ENCODE measurements around the gene CD177. TPM values are rescaled to one million over a fixed set of nuclear protein-coding genes. Genes with fewer than 3 reads are reported as not detected.
"Not testable (repeated sequence)": the region's sequence is repeated elsewhere in the genome, so short reads cannot be mapped to it uniquely, and the experiment has no call there.

Gene CD177
- total RNA-seq, 1 donor from 2014 or later: 0.52 TPM

DNA sequence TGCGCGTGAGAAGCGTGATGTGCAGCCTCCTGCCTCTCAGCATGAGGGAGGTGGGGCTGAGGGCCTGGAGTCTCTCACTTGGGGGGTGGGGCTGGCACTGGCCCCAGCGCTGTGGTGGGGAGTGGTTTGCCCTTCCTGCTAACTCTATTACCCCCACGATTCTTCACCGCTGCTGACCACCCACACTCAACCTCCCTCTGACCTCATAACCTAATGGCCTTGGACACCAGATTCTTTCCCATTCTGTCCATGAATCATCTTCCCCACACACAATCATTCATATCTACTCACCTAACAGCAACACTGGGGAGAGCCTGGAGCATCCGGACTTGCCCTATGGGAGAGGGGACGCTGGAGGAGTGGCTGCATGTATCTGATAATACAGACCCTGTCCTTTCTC, 8.7 kb downstream of the CD177 start:
- TF ChIP-seq, protein P1, sequence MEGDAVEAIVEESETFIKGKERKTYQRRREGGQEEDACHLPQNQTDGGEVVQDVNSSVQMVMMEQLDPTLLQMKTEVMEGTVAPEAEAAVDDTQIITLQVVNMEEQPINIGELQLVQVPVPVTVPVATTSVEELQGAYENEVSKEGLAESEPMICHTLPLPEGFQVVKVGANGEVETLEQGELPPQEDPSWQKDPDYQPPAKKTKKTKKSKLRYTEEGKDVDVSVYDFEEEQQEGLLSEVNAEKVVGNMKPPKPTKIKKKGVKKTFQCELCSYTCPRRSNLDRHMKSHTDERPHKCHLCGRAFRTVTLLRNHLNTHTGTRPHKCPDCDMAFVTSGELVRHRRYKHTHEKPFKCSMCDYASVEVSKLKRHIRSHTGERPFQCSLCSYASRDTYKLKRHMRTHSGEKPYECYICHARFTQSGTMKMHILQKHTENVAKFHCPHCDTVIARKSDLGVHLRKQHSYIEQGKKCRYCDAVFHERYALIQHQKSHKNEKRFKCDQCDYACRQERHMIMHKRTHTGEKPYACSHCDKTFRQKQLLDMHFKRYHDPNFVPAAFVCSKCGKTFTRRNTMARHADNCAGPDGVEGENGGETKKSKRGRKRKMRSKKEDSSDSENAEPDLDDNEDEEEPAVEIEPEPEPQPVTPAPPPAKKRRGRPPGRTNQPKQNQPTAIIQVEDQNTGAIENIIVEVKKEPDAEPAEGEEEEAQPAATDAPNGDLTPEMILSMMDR (conservative IDR thresholded peaks at IDR 0.05; ENCODE audit: low read depth, low read length): no peak
- no peak overlapping the region for H3K4me3 ChIP-seq (ENCODE audit: low read depth, low read length)
- DNase-seq (ENCODE audit: low read depth): no peak

DNA sequence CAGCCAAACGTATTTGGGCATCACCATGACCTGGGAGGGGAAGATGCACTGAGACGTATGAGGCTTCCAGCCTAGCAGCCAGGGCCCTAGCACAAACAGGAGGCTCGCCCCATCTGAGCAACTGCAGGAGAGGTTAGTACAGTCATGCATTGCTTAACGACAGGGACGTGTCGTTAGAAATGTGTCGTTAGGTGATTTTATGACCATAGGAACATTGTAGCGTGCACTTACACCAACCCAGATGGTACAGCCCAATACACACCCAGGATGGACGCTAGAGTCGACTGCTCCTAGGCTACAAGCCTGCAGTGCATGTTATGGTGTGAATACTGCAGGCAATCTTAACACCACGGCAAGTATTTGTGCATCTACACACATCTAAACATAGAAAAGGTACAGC, 9.3 kb downstream of the CD177 start:
- no peak for DNase-seq (ENCODE audit: low read depth)
- TF ChIP-seq, protein P1 (conservative IDR thresholded peaks at IDR 0.05; ENCODE audit: low read depth, low read length): no peak
- H3K4me3 ChIP-seq (ENCODE audit: low read depth, low read length): no peak overlapping the region

DNA sequence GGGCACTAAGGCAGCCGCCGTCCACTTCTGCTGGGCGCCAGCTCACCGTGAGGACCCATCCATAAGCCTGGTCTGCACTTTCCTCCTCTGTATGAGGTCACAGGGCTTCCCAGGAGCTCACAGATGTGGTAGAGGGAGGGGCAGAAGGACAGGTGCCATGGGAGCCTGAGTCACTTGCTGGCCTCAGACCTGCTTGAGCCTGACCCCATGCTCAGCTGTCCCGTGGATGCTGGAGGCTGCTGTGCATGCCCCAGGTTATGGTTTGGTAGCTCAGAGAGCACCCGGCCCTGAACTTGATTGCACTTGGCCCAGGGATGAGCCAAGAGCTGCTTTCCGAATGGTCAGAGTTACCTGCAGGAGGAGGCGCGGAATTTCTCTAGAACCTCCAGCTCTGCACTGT, 12.2 kb downstream of the CD177 start:
- not testable (repeated sequence) for DNase-seq (ENCODE audit: low read depth); H3K4me3 ChIP-seq (ENCODE audit: low read depth, low read length)

DNA sequence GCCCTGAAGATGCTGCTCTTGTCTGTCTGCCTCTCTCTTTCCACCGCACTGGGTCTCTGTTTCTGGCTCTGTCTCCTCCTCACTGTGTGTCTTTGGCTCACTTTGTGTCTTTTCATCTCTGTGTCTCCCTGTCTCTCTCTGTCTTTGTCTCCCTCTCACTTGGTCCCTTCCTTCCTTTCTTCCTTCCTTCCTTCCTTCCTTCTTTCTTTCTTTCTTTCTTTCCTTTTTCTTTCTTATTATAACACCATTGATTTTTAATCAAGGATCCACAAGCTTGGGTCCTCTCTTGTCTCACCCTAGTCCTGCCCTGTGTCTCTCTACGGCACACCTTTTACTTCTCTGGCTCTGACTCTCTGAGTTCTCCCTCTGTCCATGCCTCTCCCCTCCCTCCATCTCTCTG, 14.3 kb downstream of the CD177 start:
- no peak for DNase-seq (ENCODE audit: low read depth)
- H3K4me3 ChIP-seq (ENCODE audit: low read depth, low read length): no peak overlapping the region

DNA sequence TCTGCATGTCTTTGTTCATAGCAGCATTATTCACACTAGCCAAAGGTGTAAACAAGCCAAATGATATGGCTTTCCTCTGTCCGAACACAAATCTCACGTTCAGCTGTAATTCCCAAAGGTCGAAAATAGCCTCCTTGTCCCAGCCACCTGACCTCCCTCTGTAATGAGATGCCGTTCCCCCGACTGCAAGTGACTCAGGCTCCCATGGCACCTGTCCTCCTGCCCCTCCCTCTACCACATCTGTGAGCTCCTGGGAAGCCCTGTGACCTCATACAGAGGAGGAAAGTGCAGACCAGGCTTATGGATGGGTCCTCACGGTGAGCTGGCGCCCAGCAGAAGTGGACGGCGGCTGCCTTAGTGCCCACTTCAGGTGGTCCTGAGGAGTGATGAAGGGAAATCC, 15.4 kb downstream of the CD177 start:
- not testable (repeated sequence) for DNase-seq (ENCODE audit: low read depth)

More for the DNA sequence above, 14.3 kb downstream of the CD177 start:
- TF ChIP-seq, protein P1 (conservative IDR thresholded peaks at IDR 0.05; ENCODE audit: low read depth, low read length): no peak

DNA sequence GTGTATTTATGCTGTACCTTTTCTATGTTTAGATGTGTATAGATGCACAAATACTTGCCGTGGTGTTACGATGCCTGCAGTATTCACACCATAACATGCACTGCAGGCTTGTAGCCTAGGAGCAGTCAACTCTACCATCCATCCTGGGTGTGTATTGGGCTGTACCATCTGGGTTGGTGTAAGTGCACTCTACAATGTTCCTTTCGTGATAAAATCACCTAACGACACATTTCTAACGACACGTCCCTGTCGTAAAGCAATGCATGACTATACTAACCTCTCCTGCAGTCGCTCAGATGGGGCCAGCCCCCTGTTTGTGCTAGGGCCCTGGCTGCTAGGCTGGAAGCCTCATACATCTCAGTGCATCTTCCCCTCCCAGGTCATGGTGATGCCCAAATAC, 18.4 kb downstream of the CD177 start:
- TF ChIP-seq, protein P1 (conservative IDR thresholded peaks at IDR 0.05; ENCODE audit: low read depth, low read length): no peak
- no peak overlapping the region for H3K4me3 ChIP-seq (ENCODE audit: low read depth, low read length)
- no peak for DNase-seq (ENCODE audit: low read depth)

More for the DNA sequence above, 15.4 kb downstream of the CD177 start:
- H3K4me3 ChIP-seq (ENCODE audit: low read depth, low read length): not testable (repeated sequence)

DNA sequence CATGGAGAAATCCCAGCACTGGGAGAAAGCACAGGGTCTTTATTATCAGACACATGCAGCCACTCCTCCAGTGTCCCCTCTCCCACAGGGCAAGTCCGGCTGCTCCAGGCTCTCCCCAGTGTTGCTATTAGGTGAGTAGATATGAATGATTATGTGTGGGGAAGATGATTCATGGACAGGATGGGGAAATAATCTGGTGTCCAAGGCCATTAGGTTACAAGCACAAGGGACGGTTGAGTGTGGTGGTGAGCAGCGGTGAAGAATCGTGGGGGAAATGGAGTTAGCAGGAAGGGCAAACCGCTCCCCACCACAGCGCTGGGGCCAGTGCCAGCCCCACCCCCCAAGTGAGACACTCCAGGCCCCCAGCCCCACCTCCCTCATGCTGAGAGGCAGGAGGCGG, 19.0 kb downstream of the CD177 start:
- H3K4me3 ChIP-seq (ENCODE audit: low read depth, low read length): no peak overlapping the region
- no peak for DNase-seq (ENCODE audit: low read depth)
- TF ChIP-seq, protein P1 (conservative IDR thresholded peaks at IDR 0.05; ENCODE audit: low read depth, low read length): no peak

DNA sequence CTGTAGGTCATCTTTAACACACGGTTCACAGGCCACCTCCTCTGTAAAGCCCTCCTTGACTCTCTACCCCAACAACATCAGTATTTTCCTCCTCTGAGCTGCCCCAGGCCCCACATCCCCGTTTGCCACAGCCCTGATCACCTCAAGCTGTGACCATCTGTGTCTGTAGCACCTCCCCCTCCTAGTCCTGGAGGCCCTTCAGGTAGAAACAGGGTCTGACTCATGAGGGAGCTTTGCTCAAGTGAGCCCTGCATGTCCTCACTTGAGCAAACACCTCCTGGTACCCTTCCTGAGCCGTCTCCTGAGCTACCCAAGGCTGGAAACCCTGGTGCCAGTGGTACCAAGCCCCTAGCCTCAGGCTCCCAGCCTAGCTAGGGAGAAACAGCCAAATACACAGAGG, 24.1 kb downstream of the CD177 start:
- not testable (repeated sequence) for DNase-seq (ENCODE audit: low read depth); H3K4me3 ChIP-seq (ENCODE audit: low read depth, low read length)

DNA sequence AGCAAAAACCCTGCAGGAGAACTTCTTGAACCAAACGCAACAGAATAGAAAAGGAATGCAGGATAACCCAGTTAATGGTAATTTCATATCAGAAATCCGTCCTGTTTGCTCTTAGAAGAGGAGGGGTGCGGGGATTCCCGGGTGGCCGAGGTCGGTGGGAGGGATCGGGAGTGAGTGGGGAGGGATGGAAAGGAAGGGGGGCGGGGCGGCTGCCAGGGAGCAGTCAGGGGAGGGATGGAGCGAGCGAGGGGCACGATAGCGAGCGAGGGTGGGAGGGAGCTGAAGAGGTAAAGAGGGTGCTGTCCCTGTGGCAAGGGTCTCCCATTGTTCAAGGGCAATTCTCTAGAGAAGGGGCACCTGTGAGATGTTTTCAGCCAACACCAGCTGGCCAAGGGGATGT, 26.5 kb downstream of the CD177 start:
- TF ChIP-seq, protein P1 (conservative IDR thresholded peaks at IDR 0.05; ENCODE audit: low read depth, low read length): no peak
- H3K4me3 ChIP-seq (ENCODE audit: low read depth, low read length): no peak overlapping the region
- no peak for DNase-seq (ENCODE audit: low read depth)
